Endothelial cell of umbilical vein (primary cell): Measurements from ENCODE around the gene PDE3A. TPM values are rescaled to one million over a fixed set of nuclear protein-coding genes. Genes with fewer than 3 reads are reported as not detected.

Source experiments
- BruUV-seq: library from RNA; stranded (reverse); fragments of 400-500 nt; replicated peaks from 2 replicates; lab custom pipeline; 2021; lab: Mats Ljungman, UMichigan
- CTCF ChIA-PET: fragments of 300-600, 350-600 bp; sonication (Branson Sonifier 250); formaldehyde crosslinking; loops from one replicate; lab custom pipeline; 2021; ENCODE audit warnings: antibody characterized with exemption, inconsistent platforms; lab: Charles Lee
- POLR2A ChIA-PET: fragments of 300-600, 350-600 bp; sonication (Branson Sonifier 250); formaldehyde crosslinking; loops from one replicate; lab custom pipeline; 2021; ENCODE audit warnings: antibody characterized with exemption, inconsistent platforms; lab: Charles Lee
- DNase-seq: peaks from one replicate; pipeline ENCODE4 v3.0.0-alpha.2; 2011; ENCODE audit warnings: low read depth, low spot score
- FAIRE-seq: peaks from 2 replicates; lab custom pipeline; 2011; peaks lifted over from hg19 to GRCh38; lab: Jason Lieb, UNC
- H2AFZ ChIP-seq: 2 replicates; pipeline ENCODE4 v1.6.0; 2012; ENCODE audit warnings: low read depth, low read length, control low read depth, inconsistent platforms
- H3K27ac ChIP-seq: 2 replicates; pipeline ENCODE4 v1.5.1; 2011; ENCODE audit warnings: low read depth, mild to moderate bottlenecking, control low read depth, low read length, moderate library complexity; ENCODE audit not compliant: insufficient read depth
- H3K27me3 ChIP-seq, 2 experiments: 2 replicates each; pipeline versions ENCODE4 v1.6.0 to v1.6.1; 2011; ENCODE audit warnings: low read length in 2 of 2, mixed read lengths in 1 of 2; ENCODE audit not compliant: control insufficient read depth in 2 of 2, insufficient read depth in 2 of 2
- H3K36me3 ChIP-seq, 2 experiments: 2 replicates in 1 of 2; 3 replicates in 1 of 2; pipeline ENCODE4 v1.5.1; 2011; ENCODE audit warnings: low read length in 2 of 2, mild to moderate bottlenecking in 1 of 2, moderate library complexity in 1 of 2; ENCODE audit not compliant: control insufficient read depth in 2 of 2, insufficient read depth in 2 of 2; ENCODE audit errors: extremely low read depth in 1 of 2
- H3K4me1 ChIP-seq: 3 replicates; pipeline ENCODE4 v1.5.1; 2011; ENCODE audit warnings: mild to moderate bottlenecking, low read length; ENCODE audit not compliant: control insufficient read depth, insufficient read depth; ENCODE audit errors: extremely low read depth
- H3K4me2 ChIP-seq: 2 replicates; pipeline ENCODE4 v1.6.1; 2011; ENCODE audit warnings: low read length, control low read depth, mixed read lengths; ENCODE audit not compliant: insufficient read depth
- H3K4me3 ChIP-seq, 3 experiments: fragments of 200-600 bp in 1 of 3; sonication (generic), shearing (Covaris generic) in 1 of 3; replicated peaks in 1 of 3; 2 replicates each; pipeline ENCODE4 v1.5.1; 2011 to 2016; ENCODE audit warnings: control low read depth in 3 of 3, low read length in 3 of 3, mild to moderate bottlenecking in 2 of 3, inconsistent platforms in 1 of 3, low read depth in 1 of 3, moderate library complexity in 1 of 3; ENCODE audit not compliant: insufficient read depth in 1 of 3
- H3K79me2 ChIP-seq: 2 replicates; pipeline ENCODE4 v1.6.0; 2012; ENCODE audit warnings: low read length, inconsistent platforms; ENCODE audit not compliant: control insufficient read depth, insufficient read depth
- H3K9ac ChIP-seq: replicated peaks from 2 replicates; pipeline ENCODE3; 2011; ENCODE audit warnings: low read length, control low read depth; ENCODE audit not compliant: insufficient read depth; ENCODE audit errors: extremely low read depth
- H3K9me1 ChIP-seq: replicated peaks from 3 replicates; pipeline ENCODE4 v1.6.0; 2011; ENCODE audit warnings: mild to moderate bottlenecking, low read length; ENCODE audit not compliant: control insufficient read depth, insufficient read depth; ENCODE audit errors: extremely low read depth
- H3K9me3 ChIP-seq: replicated peaks from 2 replicates; pipeline ENCODE4 v1.5.1; 2012; ENCODE audit warnings: low read length, inconsistent platforms; ENCODE audit not compliant: control insufficient read depth, insufficient read depth
- H4K20me1 ChIP-seq: replicated peaks from 2 replicates; pipeline ENCODE3; 2011; ENCODE audit warnings: mild to moderate bottlenecking, low read length; ENCODE audit not compliant: control insufficient read depth, insufficient read depth; ENCODE audit errors: extremely low read depth
- EZH2 ChIP-seq: IDR thresholded peaks from 2 replicates; pipeline ENCODE4 v1.6.1; 2012; ENCODE audit warnings: borderline replicate concordance, low read depth, mild to moderate bottlenecking, moderate library complexity, low read length, inconsistent platforms; ENCODE audit not compliant: severe bottlenecking
- FOS ChIP-seq: IDR thresholded peaks from 2 replicates; pipeline ENCODE4 v1.6.1; 2011; ENCODE audit warnings: mild to moderate bottlenecking, low read length, moderate library complexity, borderline replicate concordance; ENCODE audit not compliant: insufficient read depth
- GATA2 ChIP-seq: IDR thresholded peaks from 2 replicates; pipeline ENCODE4 v1.7.0; 2011; ENCODE audit warnings: low read depth, mild to moderate bottlenecking, moderate library complexity, mixed read lengths, low read length; ENCODE audit not compliant: insufficient read length, insufficient read depth
- JUN ChIP-seq: IDR thresholded peaks from 2 replicates; pipeline ENCODE4 v1.6.1; 2011; ENCODE audit warnings: borderline replicate concordance, low read depth; ENCODE audit not compliant: insufficient read length, insufficient read depth
- MAX ChIP-seq: IDR thresholded peaks from 2 replicates; pipeline ENCODE4 v1.6.1; 2011; ENCODE audit not compliant: insufficient read depth, insufficient read length
- MYC ChIP-seq: IDR thresholded peaks from one replicate; pipeline ENCODE4 v1.6.1; 2011; ENCODE audit warnings: mild to moderate bottlenecking, low read depth, low read length
- POLR2A ChIP-seq: IDR thresholded peaks from 2 replicates; pipeline ENCODE4 v1.6.1; 2012; ENCODE audit warnings: low read depth, mild to moderate bottlenecking, control low read depth, low read length
- POLR2AphosphoS5 ChIP-seq: IDR thresholded peaks from 2 replicates; pipeline ENCODE4 v1.6.1; 2012; ENCODE audit warnings: low read depth, mild to moderate bottlenecking, control low read depth, low read length, moderate library complexity; ENCODE audit not compliant: insufficient read depth
- dilution Hi-C: fragments of 300-500 bp; cut with MboI; formaldehyde crosslinking; loops from one replicate; pipeline ENCODE4 v1.15.0; 2019; ENCODE audit warnings: low sequenced_read_pairs; ENCODE audit not compliant: extremely low pct_ligation_motif_present
- intact Hi-C: fragments of 100-400 bp; cut with micrococcal nuclease; formaldehyde crosslinking; loops from one replicate; pipeline ENCODE4 v1.10.0; 2022
- polyA plus RNA-seq, 4 experiments: library from polyadenylated mRNA; depleted of rRNA in 3 of 4; stranded (reverse) in 3 of 4; unstranded in 1 of 4; fragments of >200 nt; gene quantifications; 2 replicates each; pipeline versions ENCODE4 v1.2.1 to v1.2.3, GENCODE V29; 2011 to 2012; ENCODE audit warnings: missing spikeins in 1 of 4
- total RNA-seq: library from RNA; stranded (reverse); gene quantifications from 2 replicates; pipeline ENCODE4 v1.2.3, GENCODE V29; 2021
- TF ChIP-seq, protein P1 (sequence below), 2 donors: IDR thresholded peaks; 1 replicate in 1 of 2; 2 replicates in 1 of 2; pipeline ENCODE4 v1.5.1; 2011; ENCODE audit warnings: low read length in 2 of 2, mild to moderate bottlenecking in 2 of 2, moderate library complexity in 2 of 2, control low read depth in 1 of 2, inconsistent platforms in 1 of 2, low read depth in 1 of 2; ENCODE audit not compliant: insufficient read depth in 1 of 2; ENCODE audit errors: extremely low read depth in 1 of 2

The PDE3A gene
- total and polyA plus RNA-seq, 2 donors (not counting 3 experiments of a cell fraction or from before 2014, with no cell fraction given): 14.0 to 27.4 TPM

DNA sequence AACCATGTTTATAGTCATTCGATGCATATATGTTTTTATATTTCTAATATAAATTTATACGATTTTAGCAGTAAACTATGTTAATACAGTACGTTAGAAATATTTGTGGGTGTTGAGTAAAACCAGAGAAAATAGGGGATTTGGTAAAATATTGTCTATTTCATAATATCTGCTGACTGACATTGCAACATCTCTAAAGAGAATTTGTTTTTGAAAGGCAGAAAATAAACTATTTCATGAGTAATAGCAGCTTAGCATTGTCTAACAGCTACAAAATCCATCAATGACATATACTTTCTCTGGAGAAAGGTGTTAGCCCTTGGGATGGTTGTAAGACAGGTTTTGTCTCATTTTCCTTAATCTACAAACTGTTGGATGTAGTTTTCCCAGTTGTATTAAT is 144.9 kb downstream of the PDE3A start:
- no peak for FAIRE-seq
- Histone ChIP-seq H3K9me3 (no peaks in the 10 kb centered on the region), H3K79me2 (peaks cover 2% of the 10 kb centered on the region), H3K4me3 (no peak overlapping the region), H3K27ac (no peak overlapping the region), H3K4me1 (no peaks in the 10 kb centered on the region), H3K4me2 (no peak overlapping the region), H3K27me3 (no peaks in the 10 kb centered on the region), H2AFZ (no peak overlapping the region), H3K9me1 (no peaks in the 10 kb centered on the region), H3K9ac (no peak overlapping the region), H4K20me1 (peaks cover 3% of the 10 kb centered on the region), H3K36me3 (no peaks in the 10 kb centered on the region)
- intact Hi-C loops (no loop called here), dilution Hi-C loops (no loop called here)
- BruUV-seq: no TSS peak
- TF ChIP-seq JUN: no peak
- no peak for TF ChIP-seq POLR2AphosphoS5
- TF ChIP-seq EZH2: no peak
- TF ChIP-seq, protein P1, sequence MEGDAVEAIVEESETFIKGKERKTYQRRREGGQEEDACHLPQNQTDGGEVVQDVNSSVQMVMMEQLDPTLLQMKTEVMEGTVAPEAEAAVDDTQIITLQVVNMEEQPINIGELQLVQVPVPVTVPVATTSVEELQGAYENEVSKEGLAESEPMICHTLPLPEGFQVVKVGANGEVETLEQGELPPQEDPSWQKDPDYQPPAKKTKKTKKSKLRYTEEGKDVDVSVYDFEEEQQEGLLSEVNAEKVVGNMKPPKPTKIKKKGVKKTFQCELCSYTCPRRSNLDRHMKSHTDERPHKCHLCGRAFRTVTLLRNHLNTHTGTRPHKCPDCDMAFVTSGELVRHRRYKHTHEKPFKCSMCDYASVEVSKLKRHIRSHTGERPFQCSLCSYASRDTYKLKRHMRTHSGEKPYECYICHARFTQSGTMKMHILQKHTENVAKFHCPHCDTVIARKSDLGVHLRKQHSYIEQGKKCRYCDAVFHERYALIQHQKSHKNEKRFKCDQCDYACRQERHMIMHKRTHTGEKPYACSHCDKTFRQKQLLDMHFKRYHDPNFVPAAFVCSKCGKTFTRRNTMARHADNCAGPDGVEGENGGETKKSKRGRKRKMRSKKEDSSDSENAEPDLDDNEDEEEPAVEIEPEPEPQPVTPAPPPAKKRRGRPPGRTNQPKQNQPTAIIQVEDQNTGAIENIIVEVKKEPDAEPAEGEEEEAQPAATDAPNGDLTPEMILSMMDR (IDR thresholded peaks at IDR 0.05; ENCODE audit: extremely low read depth in 1 of 2, insufficient read depth in 1 of 2, low read depth in 1 of 2, low read length in 2 of 2): no peak
- no peak for TF ChIP-seq FOS
- TF ChIP-seq MAX: no peak
- no peak for TF ChIP-seq MYC
- TF ChIP-seq GATA2: no peak
- TF ChIP-seq POLR2A: no peak
- ChIA-PET POLR2A (no interaction called here), CTCF (no interaction called here)
- DNase-seq: no peak
